ENCODE data around the gene MYT1. TPM values are rescaled to one million over a fixed set of nuclear protein-coding genes. Genes with fewer than 3 reads are reported as not detected.

Gene MYT1
- total RNA-seq, 1 donor from 2014 or later = 3.3 TPM

- H3K9me3 Mint-ChIP-seq = no peaks in the 10 kb centered on the region
- peaks cover 36% of the 10 kb centered on the region for H3K27me3 Mint-ChIP-seq
- H3K36me3 Mint-ChIP-seq (ENCODE audit: low read depth) = no peaks in the 10 kb centered on the region
- intact Hi-C loops (cut with micrococcal nuclease) = no loop called here
- POLR2A ChIA-PET = no interaction called here
- no peaks in the 10 kb centered on the region for H3K4me1 Mint-ChIP-seq
- no peak overlapping the region for H3K27ac Mint-ChIP-seq
- ATAC-seq (ENCODE audit: low read depth) (no peak), DNase-seq (no peak)
- CTCF ChIA-PET = no interaction called here
- TF ChIP-seq, protein P1, sequence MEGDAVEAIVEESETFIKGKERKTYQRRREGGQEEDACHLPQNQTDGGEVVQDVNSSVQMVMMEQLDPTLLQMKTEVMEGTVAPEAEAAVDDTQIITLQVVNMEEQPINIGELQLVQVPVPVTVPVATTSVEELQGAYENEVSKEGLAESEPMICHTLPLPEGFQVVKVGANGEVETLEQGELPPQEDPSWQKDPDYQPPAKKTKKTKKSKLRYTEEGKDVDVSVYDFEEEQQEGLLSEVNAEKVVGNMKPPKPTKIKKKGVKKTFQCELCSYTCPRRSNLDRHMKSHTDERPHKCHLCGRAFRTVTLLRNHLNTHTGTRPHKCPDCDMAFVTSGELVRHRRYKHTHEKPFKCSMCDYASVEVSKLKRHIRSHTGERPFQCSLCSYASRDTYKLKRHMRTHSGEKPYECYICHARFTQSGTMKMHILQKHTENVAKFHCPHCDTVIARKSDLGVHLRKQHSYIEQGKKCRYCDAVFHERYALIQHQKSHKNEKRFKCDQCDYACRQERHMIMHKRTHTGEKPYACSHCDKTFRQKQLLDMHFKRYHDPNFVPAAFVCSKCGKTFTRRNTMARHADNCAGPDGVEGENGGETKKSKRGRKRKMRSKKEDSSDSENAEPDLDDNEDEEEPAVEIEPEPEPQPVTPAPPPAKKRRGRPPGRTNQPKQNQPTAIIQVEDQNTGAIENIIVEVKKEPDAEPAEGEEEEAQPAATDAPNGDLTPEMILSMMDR (IDR thresholded peaks at IDR 0.05) = no peak
- H3K4me3 Mint-ChIP-seq = no peak overlapping the region
Observed at GRCh38 chr20:64246616-64247306, 82.5 kb downstream of the MYT1 start.

GRCh38 chr20:64247307-64247618, 83.0 kb downstream of the MYT1 start:
- no peak for ATAC-seq (ENCODE audit: low read depth)
- H3K36me3 Mint-ChIP-seq (ENCODE audit: low read depth) = no peaks in the 10 kb centered on the region
- no peak overlapping the region for H3K27ac Mint-ChIP-seq
- ChIA-PET POLR2A (no interaction called here), CTCF (no interaction called here)
- no peak overlapping the region for H3K4me3 Mint-ChIP-seq
- intact Hi-C loops (cut with micrococcal nuclease) = no loop called here
- no peak for DNase-seq
- H3K4me1 Mint-ChIP-seq = no peaks in the 10 kb centered on the region
- H3K27me3 Mint-ChIP-seq = peaks cover 38% of the 10 kb centered on the region
- H3K9me3 Mint-ChIP-seq = no peaks in the 10 kb centered on the region
- TF ChIP-seq, protein P1 (IDR thresholded peaks at IDR 0.05) = no peak

GRCh38 chr20:64247970-64248841, 84.0 kb downstream of the MYT1 start:
- ChIA-PET CTCF (no interaction called here), POLR2A (no interaction called here)
- no peak for ATAC-seq (ENCODE audit: low read depth)
- H3K9me3 Mint-ChIP-seq = no peaks in the 10 kb centered on the region
- H3K4me1 Mint-ChIP-seq = peaks cover 9% of the 10 kb centered on the region
- TF ChIP-seq, protein P1 (IDR thresholded peaks at IDR 0.05) = no peak
- no peak for DNase-seq
- H3K36me3 Mint-ChIP-seq (ENCODE audit: low read depth) = no peaks in the 10 kb centered on the region
- H3K27me3 Mint-ChIP-seq = peaks cover 37% of the 10 kb centered on the region
- no peak overlapping the region for H3K27ac Mint-ChIP-seq
- intact Hi-C loops (cut with micrococcal nuclease) = no loop called here
- H3K4me3 Mint-ChIP-seq = no peak overlapping the region

GRCh38 chr20:64250027-64250426, 85.8 kb downstream of the MYT1 start:
- intact Hi-C loops (cut with micrococcal nuclease) = no loop called here
- Mint-ChIP-seq H3K4me1 (peaks cover 16% of the 10 kb centered on the region), H3K9me3 (no peaks in the 10 kb centered on the region), H3K4me3 (no peak overlapping the region), H3K27ac (no peak overlapping the region), H3K36me3 (ENCODE audit: low read depth) (no peaks in the 10 kb centered on the region), H3K27me3 (peaks cover 23% of the 10 kb centered on the region)
- TF ChIP-seq, protein P1 (IDR thresholded peaks at IDR 0.05) = no peak
- ChIA-PET CTCF (no interaction called here), POLR2A (no interaction called here)
- ATAC-seq (ENCODE audit: low read depth) (no peak), DNase-seq (no peak)

- no peak for ATAC-seq (ENCODE audit: low read depth)
- TF ChIP-seq, protein P1 (IDR thresholded peaks at IDR 0.05) = no peak
- H3K9me3 Mint-ChIP-seq = no peaks in the 10 kb centered on the region
- H3K36me3 Mint-ChIP-seq (ENCODE audit: low read depth) = no peaks in the 10 kb centered on the region
- no peak overlapping the region for H3K27ac Mint-ChIP-seq
- peaks cover 37% of the 10 kb centered on the region for H3K4me1 Mint-ChIP-seq
- no peak for DNase-seq
- ChIA-PET CTCF (no interaction called here), POLR2A (no interaction called here)
- peak overlapping the region; percentile 9 for H3K4me3 Mint-ChIP-seq
- intact Hi-C loops (cut with micrococcal nuclease) = no loop called here
- H3K27me3 Mint-ChIP-seq = peaks cover 8% of the 10 kb centered on the region
Observed at GRCh38 chr20:64253000-64253383, 88.7 kb downstream of the MYT1 start.
